H1 (cell line): Measurements from ENCODE around the gene MGRN1. TPM values are rescaled to one million over a fixed set of nuclear protein-coding genes. Genes with fewer than 3 reads are reported as not detected.
"Not testable (repeated sequence)": the region's sequence is repeated elsewhere in the genome, so short reads cannot be mapped to it uniquely, and the experiment has no call there.

Source experiments
- CTCF ChIA-PET: fragments of 300-600 bp; sonication (Branson Sonifier 250); formaldehyde crosslinking; loops from one replicate; lab custom pipeline; 2021; ENCODE audit not compliant: partially characterized antibody; lab: Charles Lee
- POLR2A ChIA-PET: fragments of 300-600 bp; sonication (Branson Sonifier 250); formaldehyde crosslinking; loops from one replicate; lab custom pipeline; 2021; ENCODE audit warnings: inconsistent platforms; ENCODE audit not compliant: partially characterized antibody; lab: Charles Lee
- DNase-seq, 2 experiments: peaks; one replicate each; pipeline versions ENCODE4 v3.0.0 to v3.0.0-alpha.2; 2010 to 2022; ENCODE audit warnings: low spot score in 2 of 2, low read depth in 1 of 2, mixed read lengths in 1 of 2
- FAIRE-seq: peaks from 2 replicates; lab custom pipeline; 2011; peaks lifted over from hg19 to GRCh38; lab: Jason Lieb, UNC
- H2AFZ ChIP-seq: 2 replicates; pipeline ENCODE4 v1.8.1; 2012; ENCODE audit warnings: low read length, inconsistent platforms
- H2AK5ac ChIP-seq: 2 replicates; pipeline ENCODE4 v1.6.1; 2013; ENCODE audit warnings: low read depth, low read length
- H2BK120ac ChIP-seq: replicated peaks from 2 replicates; pipeline ENCODE3; 2013; ENCODE audit warnings: low read depth, low read length, inconsistent platforms
- H2BK12ac ChIP-seq: 2 replicates; pipeline ENCODE4 v1.6.1; 2013; ENCODE audit warnings: low read depth, low read length
- H2BK15ac ChIP-seq: 2 replicates; pipeline ENCODE4 v1.6.1; 2013; ENCODE audit warnings: low read length
- H2BK20ac ChIP-seq: 2 replicates; pipeline ENCODE4 v1.6.1; 2013; ENCODE audit warnings: low read length
- H2BK5ac ChIP-seq: 2 replicates; pipeline ENCODE4 v1.6.1; 2013; ENCODE audit warnings: low read depth, low read length
- H3K14ac ChIP-seq: 2 replicates; pipeline ENCODE4 v1.6.1; 2013; ENCODE audit warnings: inconsistent platforms; ENCODE audit not compliant: insufficient read length
- H3K18ac ChIP-seq: 2 replicates; pipeline ENCODE4 v1.6.1; 2013; ENCODE audit warnings: low read length; ENCODE audit errors: extremely low read depth
- H3K23ac ChIP-seq: 2 replicates; pipeline ENCODE4 v1.6.1; 2013; ENCODE audit warnings: inconsistent platforms; ENCODE audit not compliant: insufficient read length
- H3K23me2 ChIP-seq: 2 replicates; pipeline ENCODE4 v1.6.1; 2013; ENCODE audit warnings: low read depth, low read length
- H3K27ac ChIP-seq: 2 replicates; pipeline ENCODE4 v1.6.1; 2011; ENCODE audit warnings: low read depth, low read length, inconsistent platforms
- H3K27me3 ChIP-seq, 4 experiments: replicated peaks in 1 of 4; 1 replicate in 1 of 4; 2 replicates in 3 of 4; pipeline versions ENCODE4 v1.6.1 to v1.8.1; 2011 to 2013; ENCODE audit warnings: low read length in 3 of 4, mild to moderate bottlenecking in 3 of 4, inconsistent platforms in 2 of 4, mixed read lengths in 2 of 4, moderate library complexity in 1 of 4; ENCODE audit not compliant: control insufficient read depth in 3 of 4, insufficient read depth in 3 of 4; ENCODE audit errors: extremely low read depth in 1 of 4
- H3K36me3 ChIP-seq, 4 experiments: 2 replicates each; pipeline versions ENCODE4 v1.6.1 to v1.8.1; 2011 to 2013; ENCODE audit warnings: mild to moderate bottlenecking in 4 of 4, low read length in 3 of 4, moderate library complexity in 2 of 4, control low read depth in 1 of 4, inconsistent platforms in 1 of 4; ENCODE audit not compliant: insufficient read depth in 4 of 4, control insufficient read depth in 2 of 4
- H3K4ac ChIP-seq: replicated peaks from 2 replicates; pipeline ENCODE3; 2013; ENCODE audit warnings: low read length, low read depth, mixed read lengths, inconsistent platforms; ENCODE audit not compliant: insufficient read length
- H3K4me1 ChIP-seq, 4 experiments: replicated peaks in 1 of 4; 1 replicate in 1 of 4; 2 replicates in 3 of 4; pipeline versions ENCODE4 v1.6.1 to v1.8.1; 2011 to 2013; ENCODE audit warnings: low read length in 3 of 4, inconsistent platforms in 2 of 4, mixed read lengths in 1 of 4; ENCODE audit not compliant: insufficient read depth in 4 of 4, control insufficient read depth in 3 of 4
- H3K4me2 ChIP-seq, 2 experiments: 2 replicates each; pipeline versions ENCODE4 v1.6.1 to v1.8.1; 2011 to 2013; ENCODE audit warnings: low read depth in 2 of 2, low read length in 2 of 2, control low read depth in 1 of 2, inconsistent platforms in 1 of 2, mild to moderate bottlenecking in 1 of 2; ENCODE audit not compliant: insufficient read depth in 1 of 2
- H3K4me3 ChIP-seq, 4 experiments: fragments of 200-600, 300-600 bp in 1 of 4; sonication (generic), shearing (Covaris generic), sonication (Bioruptor Twin) in 1 of 4; 2 replicates each; pipeline versions ENCODE4 v1.5.1 to v1.8.1; 2011 to 2016; ENCODE audit warnings: low read length in 4 of 4, low read depth in 3 of 4, control low read depth in 2 of 4, inconsistent platforms in 2 of 4, mild to moderate bottlenecking in 2 of 4, mixed read lengths in 1 of 4, moderate library complexity in 1 of 4; ENCODE audit not compliant: insufficient read depth in 2 of 4; ENCODE audit errors: extremely low read depth in 1 of 4
- H3K56ac ChIP-seq: replicated peaks from 2 replicates; pipeline ENCODE3; 2013; ENCODE audit warnings: low read depth, mild to moderate bottlenecking, mixed read lengths, low read length, inconsistent platforms; ENCODE audit not compliant: insufficient read length
- H3K79me1 ChIP-seq: 2 replicates; pipeline ENCODE4 v1.6.1; 2013; ENCODE audit warnings: low read depth, low read length, control low read depth
- H3K79me2 ChIP-seq, 2 experiments: 2 replicates each; pipeline versions ENCODE4 v1.6.1 to v1.8.1; 2012 to 2013; ENCODE audit warnings: low read length in 2 of 2, mild to moderate bottlenecking in 2 of 2, inconsistent platforms in 1 of 2; ENCODE audit not compliant: insufficient read depth in 2 of 2, control insufficient read depth in 1 of 2
- H3K9ac ChIP-seq, 4 experiments: replicated peaks in 1 of 4; 1 replicate in 1 of 4; 2 replicates in 3 of 4; pipeline versions ENCODE4 v1.6.1 to v1.8.1; 2011 to 2013; ENCODE audit warnings: low read depth in 3 of 4, low read length in 3 of 4, control low read depth in 2 of 4, mild to moderate bottlenecking in 2 of 4, moderate library complexity in 2 of 4, inconsistent platforms in 1 of 4; ENCODE audit errors: extremely low read depth in 1 of 4
- H3K9me3 ChIP-seq, 2 experiments: 2 replicates each; pipeline versions ENCODE4 v1.6.1 to v1.8.1; 2012 to 2013; ENCODE audit warnings: mild to moderate bottlenecking in 2 of 2, moderate library complexity in 2 of 2, control low read depth in 1 of 2, inconsistent platforms in 1 of 2, low read depth in 1 of 2, low read length in 1 of 2, mixed read lengths in 1 of 2; ENCODE audit not compliant: insufficient read depth in 2 of 2
- H4K20me1 ChIP-seq, 2 experiments: replicated peaks in 1 of 2; 2 replicates each; pipeline versions ENCODE3 to v1.8.1; 2011 to 2013; ENCODE audit warnings: inconsistent platforms in 2 of 2, low read length in 2 of 2, mild to moderate bottlenecking in 1 of 2; ENCODE audit not compliant: insufficient read depth in 2 of 2, control insufficient read depth in 1 of 2
- H4K5ac ChIP-seq: 2 replicates; pipeline ENCODE4 v1.6.1; 2013; ENCODE audit warnings: low read length, low read depth, mixed read lengths, inconsistent platforms; ENCODE audit not compliant: insufficient read length
- H4K8ac ChIP-seq: 2 replicates; pipeline ENCODE4 v1.8.0; 2013; ENCODE audit warnings: mild to moderate bottlenecking, moderate library complexity, low read length, inconsistent platforms; ENCODE audit not compliant: insufficient read depth; ENCODE audit errors: extremely low read depth
- H4K91ac ChIP-seq: replicated peaks from 2 replicates; pipeline ENCODE3; 2013; ENCODE audit warnings: low read length, mixed read lengths, inconsistent platforms; ENCODE audit not compliant: insufficient read length
- WGBS, 2 experiments: shearing (Covaris generic) in 1 of 2; methylation state at CpG; one replicate each; pipeline versions ENCODE4 v1.1.6 to v1.1.7; 2013 to 2015; ENCODE audit warnings: low lambda C conversion rate in 2 of 2, mixed read lengths in 2 of 2, inconsistent platforms in 1 of 2, low coverage in 1 of 2, missing lambda C conversion rate in 1 of 2; ENCODE audit not compliant: insufficient replicate concordance in 2 of 2, insufficient coverage in 1 of 2, insufficient read length in 1 of 2; ENCODE audit errors: extremely low coverage in 1 of 2, missing lambda C conversion rate in 1 of 2; 5-methylcytosine and 5-hydroxymethylcytosine counted together
- microRNA-seq, 2 experiments: library from miRNA; unstranded; fragments of <30 nt; microRNA quantifications; one replicate each; pipeline versions ENCODE4 to v1.2.0, GENCODE V29; 2016 to 2020; ENCODE audit warnings: borderline microRNAs expressed in 2 of 2, borderline number of aligned reads in 2 of 2, borderline replicate concordance in 1 of 2
- polyA plus RNA-seq, 7 experiments: library from polyadenylated mRNA; depleted of rRNA in 3 of 7; stranded (reverse) in 5 of 7; unstranded in 2 of 7; fragments of >200 nt in 5 of 7; fragments of 200-250 nt in 2 of 7; gene quantifications; 1 replicate in 5 of 7; 2 replicates in 1 of 7; 4 replicates in 1 of 7; pipeline versions ENCODE4 v1.2.1 to v1.2.3, GENCODE V29; 2011 to 2013; ENCODE audit warnings: missing spikeins in 2 of 7, mixed read lengths in 2 of 7
- small RNA-seq: library from polyadenylated mRNA; stranded (forward); fragments of <200 nt; extraction: miRNeasy Mini kit (QIAGEN cat#:217004); gene quantifications from one replicate; pipeline ENCODE3, GENCODE V24; 2013; ENCODE audit not compliant: insufficient read depth
- total RNA-seq: library from RNA; stranded (reverse); fragmentation: NEBNext Ultra II Directional; extraction: Animal tissue kit (Norgen Biotek cat#: 25700); gene quantifications from 2 replicates; pipeline ENCODE4 v1.2.1, GENCODE V29; 2021

MGRN1 gene
- total and polyA plus RNA-seq, 2 of the 8 experiments (the other 6 are each of a cell fraction or from before 2014, with no cell fraction given): 15.0 to 82.3 TPM

- 97% methylated on average over 5 of the region's 5 CpGs; no CpG with 5 or more reads in 1 of the 2 experiments for WGBS, 2 experiments
- not testable (repeated sequence) for H3K23me2 ChIP-seq, H2BK5ac ChIP-seq
Measured at GRCh38 chr16:4738370-4738769, 113.7 kb downstream of the MGRN1 start.

More at GRCh38 chr16:4738370-4738769, 113.7 kb downstream of the MGRN1 start:
- not testable (repeated sequence) for H2AK5ac ChIP-seq, H3K18ac ChIP-seq, H3K4me1 ChIP-seq, DNase-seq, H2BK120ac ChIP-seq, H2BK20ac ChIP-seq, H3K23ac ChIP-seq, H3K36me3 ChIP-seq, H3K14ac ChIP-seq, H3K56ac ChIP-seq, FAIRE-seq, H4K91ac ChIP-seq, H2AFZ ChIP-seq, H4K8ac ChIP-seq, H4K5ac ChIP-seq, H3K4ac ChIP-seq, H3K79me1 ChIP-seq, H3K4me2 ChIP-seq, H3K9me3 ChIP-seq, H3K27me3 ChIP-seq, H4K20me1 ChIP-seq, H3K9ac ChIP-seq, H3K27ac ChIP-seq, H3K4me3 ChIP-seq, H3K79me2 ChIP-seq
- Histone ChIP-seq H2BK15ac (peak overlapping the region; percentile 98; the same call in 1 of the 2 replicates), H2BK12ac (peak overlapping the region; percentile 50; the same call in 1 of the 2 replicates)
- ChIA-PET POLR2A (interaction anchor here (1.0 to 5.0 kb wide), 4 partner anchors 9 to 30 kb away, joined by 3 to 30 read pairs (median 4); no protein-coding TSS in a partner anchor), CTCF (interaction anchor here (1.1 to 2.1 kb wide), 2 partner anchors 15 to 22 kb away, joined by 3 to 6 read pairs; no protein-coding TSS in a partner anchor)

Small RNA genes lying within 50 kb of the gene (microRNA-seq; reads per million reads assigned to microRNA genes)
- gene MIR6769A: 0 to 0.23 reads per million in 2 experiments

Small RNA genes lying within 50 kb of the gene (small RNA-seq; reads per million reads assigned to genes)
- gene MIR6769A (not detected), gene RN7SL850P (not detected)

Other genes starting within 250 kb of the MGRN1 start
- gene CORO7, start 208.2 kb upstream of the MGRN1 start, total RNA-seq: 25.8 and 29.8 TPM in 2 replicates
- gene CORO7, start 208.2 kb upstream of the MGRN1 start, polyA plus RNA-seq (2011; rRNA removed): 25.2 and 45.7 TPM in 2 replicates
- 58.0 and 59.1 TPM in 2 replicates for gene DNAJA3, start 199.0 kb upstream of the MGRN1 start, total RNA-seq
- gene DNAJA3, start 199.0 kb upstream of the MGRN1 start, polyA plus RNA-seq (2011; rRNA removed): 37.3 and 50.5 TPM in 2 replicates
- gene NMRAL1, start 150.2 kb upstream of the MGRN1 start, total RNA-seq: 66.8 and 72.5 TPM in 2 replicates
- gene NMRAL1, start 150.2 kb upstream of the MGRN1 start, polyA plus RNA-seq (2011; rRNA removed): 143 and 196 TPM in 2 replicates
- 45.6 and 48.4 TPM in 2 replicates for gene HMOX2, start 148.4 kb upstream of the MGRN1 start, total RNA-seq
- gene HMOX2, start 148.4 kb upstream of the MGRN1 start, polyA plus RNA-seq (2011; rRNA removed): 33.7 and 36.5 TPM in 2 replicates
- 73.7 and 76.3 TPM in 2 replicates for gene CDIP1, start 86.1 kb upstream of the MGRN1 start, total RNA-seq
- gene CDIP1, start 86.1 kb upstream of the MGRN1 start, polyA plus RNA-seq (2011; rRNA removed): 56.6 and 91.0 TPM in 2 replicates
- gene C16orf96, start 68.5 kb upstream of the MGRN1 start, total RNA-seq: 1.3 and 1.6 TPM in 2 replicates
- gene C16orf96, start 68.5 kb upstream of the MGRN1 start, polyA plus RNA-seq (2011; rRNA removed): 1.0 and 1.8 TPM in 2 replicates
- gene UBALD1, start 9.9 kb upstream of the MGRN1 start, total RNA-seq: 52.2 and 62.0 TPM in 2 replicates
- 28.6 and 48.9 TPM in 2 replicates for gene UBALD1, start 9.9 kb upstream of the MGRN1 start, polyA plus RNA-seq (2011; rRNA removed)
- gene NUDT16L1, start 68.7 kb downstream of the MGRN1 start, total RNA-seq: 34.8 and 41.3 TPM in 2 replicates
- gene NUDT16L1, start 68.7 kb downstream of the MGRN1 start, polyA plus RNA-seq (2011; rRNA removed): 77.3 and 112 TPM in 2 replicates
- gene ANKS3, start 109.4 kb downstream of the MGRN1 start, total RNA-seq: 23.9 and 27.5 TPM in 2 replicates
- 15.5 and 23.9 TPM in 2 replicates for gene ANKS3, start 109.4 kb downstream of the MGRN1 start, polyA plus RNA-seq (2011; rRNA removed)
- 0.17 TPM in 1 of 2 replicates, not detected in the other for gene DNAAF8, start 109.7 kb downstream of the MGRN1 start, total RNA-seq
- 0.39 and 0.58 TPM in 2 replicates for gene DNAAF8, start 109.7 kb downstream of the MGRN1 start, polyA plus RNA-seq (2011; rRNA removed)
- gene ZNF500, start 142.3 kb downstream of the MGRN1 start, total RNA-seq: 10.4 and 13.4 TPM in 2 replicates
- gene ZNF500, start 142.3 kb downstream of the MGRN1 start, polyA plus RNA-seq (2011; rRNA removed): 10.3 and 11.8 TPM in 2 replicates
- not detected in 2 replicates for gene SEPTIN12, start 163.5 kb downstream of the MGRN1 start, total RNA-seq
- gene SEPTIN12, start 163.5 kb downstream of the MGRN1 start, polyA plus RNA-seq (2011; rRNA removed): 0.08 and 0.24 TPM in 2 replicates
- not detected in 2 replicates for gene SMIM22, start 170.5 kb downstream of the MGRN1 start, total RNA-seq
- not detected in 2 replicates for gene SMIM22, start 170.5 kb downstream of the MGRN1 start, polyA plus RNA-seq (2011; rRNA removed)
- 27.4 and 29.9 TPM in 2 replicates for gene ROGDI, start 177.8 kb downstream of the MGRN1 start, total RNA-seq
- gene ROGDI, start 177.8 kb downstream of the MGRN1 start, polyA plus RNA-seq (2011; rRNA removed): 68.4 and 95.2 TPM in 2 replicates
- gene GLYR1, start 222.5 kb downstream of the MGRN1 start, total RNA-seq: 115 and 120 TPM in 2 replicates
- 50.2 and 60.2 TPM in 2 replicates for gene GLYR1, start 222.5 kb downstream of the MGRN1 start, polyA plus RNA-seq (2011; rRNA removed)
- 37.0 and 37.6 TPM in 2 replicates for gene UBN1, start 222.7 kb downstream of the MGRN1 start, total RNA-seq
- 16.2 and 27.4 TPM in 2 replicates for gene UBN1, start 222.7 kb downstream of the MGRN1 start, polyA plus RNA-seq (2011; rRNA removed)